H1 (cell line): ENCODE data around the gene WNK2. TPM values are rescaled to one million over a fixed set of nuclear protein-coding genes. Genes with fewer than 3 reads are reported as not detected.

Source experiments
- CTCF ChIA-PET: fragments of 300-600 bp; sonication (Branson Sonifier 250); formaldehyde crosslinking; loops from one replicate; lab custom pipeline; 2021; ENCODE audit not compliant: partially characterized antibody; lab: Charles Lee
- POLR2A ChIA-PET: fragments of 300-600 bp; sonication (Branson Sonifier 250); formaldehyde crosslinking; loops from one replicate; lab custom pipeline; 2021; ENCODE audit warnings: inconsistent platforms; ENCODE audit not compliant: partially characterized antibody; lab: Charles Lee
- DNase-seq, 2 experiments: peaks; one replicate each; pipeline versions ENCODE4 v3.0.0 to v3.0.0-alpha.2; 2010 to 2022; ENCODE audit warnings: low spot score in 2 of 2, low read depth in 1 of 2, mixed read lengths in 1 of 2
- FAIRE-seq: peaks from 2 replicates; lab custom pipeline; 2011; peaks lifted over from hg19 to GRCh38; lab: Jason Lieb, UNC
- H2AFZ ChIP-seq: 2 replicates; pipeline ENCODE4 v1.8.1; 2012; ENCODE audit warnings: low read length, inconsistent platforms
- H2AK5ac ChIP-seq: 2 replicates; pipeline ENCODE4 v1.6.1; 2013; ENCODE audit warnings: low read depth, low read length
- H2BK120ac ChIP-seq: replicated peaks from 2 replicates; pipeline ENCODE3; 2013; ENCODE audit warnings: low read depth, low read length, inconsistent platforms
- H2BK12ac ChIP-seq: 2 replicates; pipeline ENCODE4 v1.6.1; 2013; ENCODE audit warnings: low read depth, low read length
- H2BK15ac ChIP-seq: 2 replicates; pipeline ENCODE4 v1.6.1; 2013; ENCODE audit warnings: low read length
- H2BK20ac ChIP-seq: 2 replicates; pipeline ENCODE4 v1.6.1; 2013; ENCODE audit warnings: low read length
- H2BK5ac ChIP-seq: 2 replicates; pipeline ENCODE4 v1.6.1; 2013; ENCODE audit warnings: low read depth, low read length
- H3K14ac ChIP-seq: 2 replicates; pipeline ENCODE4 v1.6.1; 2013; ENCODE audit warnings: inconsistent platforms; ENCODE audit not compliant: insufficient read length
- H3K18ac ChIP-seq: 2 replicates; pipeline ENCODE4 v1.6.1; 2013; ENCODE audit warnings: low read length; ENCODE audit errors: extremely low read depth
- H3K23ac ChIP-seq: 2 replicates; pipeline ENCODE4 v1.6.1; 2013; ENCODE audit warnings: inconsistent platforms; ENCODE audit not compliant: insufficient read length
- H3K23me2 ChIP-seq: 2 replicates; pipeline ENCODE4 v1.6.1; 2013; ENCODE audit warnings: low read depth, low read length
- H3K27ac ChIP-seq: 2 replicates; pipeline ENCODE4 v1.6.1; 2011; ENCODE audit warnings: low read depth, low read length, inconsistent platforms
- H3K27me3 ChIP-seq, 4 experiments: replicated peaks in 1 of 4; 1 replicate in 1 of 4; 2 replicates in 3 of 4; pipeline versions ENCODE4 v1.6.1 to v1.8.1; 2011 to 2013; ENCODE audit warnings: low read length in 3 of 4, mild to moderate bottlenecking in 3 of 4, inconsistent platforms in 2 of 4, mixed read lengths in 2 of 4, moderate library complexity in 1 of 4; ENCODE audit not compliant: control insufficient read depth in 3 of 4, insufficient read depth in 3 of 4; ENCODE audit errors: extremely low read depth in 1 of 4
- H3K36me3 ChIP-seq, 4 experiments: 2 replicates each; pipeline versions ENCODE4 v1.6.1 to v1.8.1; 2011 to 2013; ENCODE audit warnings: mild to moderate bottlenecking in 4 of 4, low read length in 3 of 4, moderate library complexity in 2 of 4, control low read depth in 1 of 4, inconsistent platforms in 1 of 4; ENCODE audit not compliant: insufficient read depth in 4 of 4, control insufficient read depth in 2 of 4
- H3K4ac ChIP-seq: replicated peaks from 2 replicates; pipeline ENCODE3; 2013; ENCODE audit warnings: low read length, low read depth, mixed read lengths, inconsistent platforms; ENCODE audit not compliant: insufficient read length
- H3K4me1 ChIP-seq, 4 experiments: replicated peaks in 1 of 4; 1 replicate in 1 of 4; 2 replicates in 3 of 4; pipeline versions ENCODE4 v1.6.1 to v1.8.1; 2011 to 2013; ENCODE audit warnings: low read length in 3 of 4, inconsistent platforms in 2 of 4, mixed read lengths in 1 of 4; ENCODE audit not compliant: insufficient read depth in 4 of 4, control insufficient read depth in 3 of 4
- H3K4me2 ChIP-seq, 2 experiments: 2 replicates each; pipeline versions ENCODE4 v1.6.1 to v1.8.1; 2011 to 2013; ENCODE audit warnings: low read depth in 2 of 2, low read length in 2 of 2, control low read depth in 1 of 2, inconsistent platforms in 1 of 2, mild to moderate bottlenecking in 1 of 2; ENCODE audit not compliant: insufficient read depth in 1 of 2
- H3K4me3 ChIP-seq, 4 experiments: fragments of 200-600, 300-600 bp in 1 of 4; sonication (generic), shearing (Covaris generic), sonication (Bioruptor Twin) in 1 of 4; 2 replicates each; pipeline versions ENCODE4 v1.5.1 to v1.8.1; 2011 to 2016; ENCODE audit warnings: low read length in 4 of 4, low read depth in 3 of 4, control low read depth in 2 of 4, inconsistent platforms in 2 of 4, mild to moderate bottlenecking in 2 of 4, mixed read lengths in 1 of 4, moderate library complexity in 1 of 4; ENCODE audit not compliant: insufficient read depth in 2 of 4; ENCODE audit errors: extremely low read depth in 1 of 4
- H3K56ac ChIP-seq: replicated peaks from 2 replicates; pipeline ENCODE3; 2013; ENCODE audit warnings: low read depth, mild to moderate bottlenecking, mixed read lengths, low read length, inconsistent platforms; ENCODE audit not compliant: insufficient read length
- H3K79me1 ChIP-seq: 2 replicates; pipeline ENCODE4 v1.6.1; 2013; ENCODE audit warnings: low read depth, low read length, control low read depth
- H3K79me2 ChIP-seq, 2 experiments: 2 replicates each; pipeline versions ENCODE4 v1.6.1 to v1.8.1; 2012 to 2013; ENCODE audit warnings: low read length in 2 of 2, mild to moderate bottlenecking in 2 of 2, inconsistent platforms in 1 of 2; ENCODE audit not compliant: insufficient read depth in 2 of 2, control insufficient read depth in 1 of 2
- H3K9ac ChIP-seq, 4 experiments: replicated peaks in 1 of 4; 1 replicate in 1 of 4; 2 replicates in 3 of 4; pipeline versions ENCODE4 v1.6.1 to v1.8.1; 2011 to 2013; ENCODE audit warnings: low read depth in 3 of 4, low read length in 3 of 4, control low read depth in 2 of 4, mild to moderate bottlenecking in 2 of 4, moderate library complexity in 2 of 4, inconsistent platforms in 1 of 4; ENCODE audit errors: extremely low read depth in 1 of 4
- H3K9me3 ChIP-seq, 2 experiments: 2 replicates each; pipeline versions ENCODE4 v1.6.1 to v1.8.1; 2012 to 2013; ENCODE audit warnings: mild to moderate bottlenecking in 2 of 2, moderate library complexity in 2 of 2, control low read depth in 1 of 2, inconsistent platforms in 1 of 2, low read depth in 1 of 2, low read length in 1 of 2, mixed read lengths in 1 of 2; ENCODE audit not compliant: insufficient read depth in 2 of 2
- H4K20me1 ChIP-seq, 2 experiments: replicated peaks in 1 of 2; 2 replicates each; pipeline versions ENCODE3 to v1.8.1; 2011 to 2013; ENCODE audit warnings: inconsistent platforms in 2 of 2, low read length in 2 of 2, mild to moderate bottlenecking in 1 of 2; ENCODE audit not compliant: insufficient read depth in 2 of 2, control insufficient read depth in 1 of 2
- H4K5ac ChIP-seq: 2 replicates; pipeline ENCODE4 v1.6.1; 2013; ENCODE audit warnings: low read length, low read depth, mixed read lengths, inconsistent platforms; ENCODE audit not compliant: insufficient read length
- H4K8ac ChIP-seq: 2 replicates; pipeline ENCODE4 v1.8.0; 2013; ENCODE audit warnings: mild to moderate bottlenecking, moderate library complexity, low read length, inconsistent platforms; ENCODE audit not compliant: insufficient read depth; ENCODE audit errors: extremely low read depth
- H4K91ac ChIP-seq: replicated peaks from 2 replicates; pipeline ENCODE3; 2013; ENCODE audit warnings: low read length, mixed read lengths, inconsistent platforms; ENCODE audit not compliant: insufficient read length
- BCL11A ChIP-seq, 2 experiments: IDR thresholded peaks; one replicate each; pipeline ENCODE4 v1.6.1; 2011; ENCODE audit warnings: low read depth in 2 of 2, low read length in 2 of 2, mild to moderate bottlenecking in 2 of 2
- GABPA ChIP-seq: IDR thresholded peaks from 2 replicates; pipeline ENCODE4 v1.6.1; 2011; ENCODE audit warnings: mild to moderate bottlenecking, low read length, moderate library complexity, borderline replicate concordance; ENCODE audit not compliant: insufficient read depth
- JUN ChIP-seq: IDR thresholded peaks from 2 replicates; pipeline ENCODE4 v1.6.1; 2011; ENCODE audit warnings: low read depth, mild to moderate bottlenecking, improper control_type of control experiment, low read length
- KDM1A ChIP-seq: fragments of 200-600, 300-600 bp; sonication (generic); IDR thresholded peaks from 2 replicates; pipeline ENCODE4 v1.7.1; 2016; ENCODE audit warnings: mild to moderate bottlenecking, low read length, borderline replicate concordance
- RXRA ChIP-seq: IDR thresholded peaks from 2 replicates; pipeline ENCODE4 v1.6.1; 2011; ENCODE audit warnings: low read depth, mild to moderate bottlenecking, low read length, moderate library complexity; ENCODE audit not compliant: insufficient read depth
- SAP30 ChIP-seq: fragments of 300-600 bp; sonication (generic); IDR thresholded peaks from 2 replicates; pipeline ENCODE4 v1.7.1; 2012; ENCODE audit warnings: low read length, moderate library complexity, mild to moderate bottlenecking, inconsistent platforms; ENCODE audit not compliant: insufficient read depth, insufficient replicate concordance
- SIRT6 ChIP-seq: IDR thresholded peaks from one replicate; pipeline ENCODE4 v1.7.1; 2012; ENCODE audit warnings: low read length, inconsistent platforms
- TAF1 ChIP-seq: IDR thresholded peaks from 2 replicates; pipeline ENCODE4 v1.6.1; 2011; ENCODE audit warnings: mild to moderate bottlenecking, low read depth, low read length
- YY1 ChIP-seq: IDR thresholded peaks from 2 replicates; pipeline ENCODE4 v1.6.1; 2011; ENCODE audit warnings: low read depth, mild to moderate bottlenecking, low read length
- WGBS, 2 experiments: shearing (Covaris generic) in 1 of 2; methylation state at CpG; one replicate each; pipeline versions ENCODE4 v1.1.6 to v1.1.7; 2013 to 2015; ENCODE audit warnings: low lambda C conversion rate in 2 of 2, mixed read lengths in 2 of 2, inconsistent platforms in 1 of 2, low coverage in 1 of 2, missing lambda C conversion rate in 1 of 2; ENCODE audit not compliant: insufficient replicate concordance in 2 of 2, insufficient coverage in 1 of 2, insufficient read length in 1 of 2; ENCODE audit errors: extremely low coverage in 1 of 2, missing lambda C conversion rate in 1 of 2; 5-methylcytosine and 5-hydroxymethylcytosine counted together
- polyA plus RNA-seq, 7 experiments: library from polyadenylated mRNA; depleted of rRNA in 3 of 7; stranded (reverse) in 5 of 7; unstranded in 2 of 7; fragments of >200 nt in 5 of 7; fragments of 200-250 nt in 2 of 7; gene quantifications; 1 replicate in 5 of 7; 2 replicates in 1 of 7; 4 replicates in 1 of 7; pipeline versions ENCODE4 v1.2.1 to v1.2.3, GENCODE V29; 2011 to 2013; ENCODE audit warnings: missing spikeins in 2 of 7, mixed read lengths in 2 of 7
- total RNA-seq: library from RNA; stranded (reverse); fragmentation: NEBNext Ultra II Directional; extraction: Animal tissue kit (Norgen Biotek cat#: 25700); gene quantifications from 2 replicates; pipeline ENCODE4 v1.2.1, GENCODE V29; 2021
- TF ChIP-seq, protein P1 (sequence below): IDR thresholded peaks from 2 replicates; pipeline ENCODE4 v1.6.1; 2011; ENCODE audit warnings: low read depth, mild to moderate bottlenecking, low read length; ENCODE audit not compliant: insufficient read depth

The WNK2 gene
- total and polyA plus RNA-seq, 2 of the 8 experiments (the other 6 are each of a cell fraction or from before 2014, with no cell fraction given), result 12.0 to 87.2 TPM

- H4K5ac ChIP-seq, result no peak overlapping the region
- H2AK5ac ChIP-seq, result no peak overlapping the region
- WGBS, 2 experiments, result 100% methylated on average over 1 of the region's 1 CpG; no CpG with 5 or more reads in 1 of the 2 experiments
- H3K27me3 ChIP-seq, result no peaks in the 10 kb centered on the region
- no peak overlapping the region for H3K18ac ChIP-seq
- no peaks in the 10 kb centered on the region for H3K79me1 ChIP-seq
- no peaks in the 10 kb centered on the region for H3K79me2 ChIP-seq
- no peak for DNase-seq
- no peak overlapping the region for H2BK5ac ChIP-seq
- no peaks in the 10 kb centered on the region for H4K20me1 ChIP-seq
- H2BK20ac ChIP-seq, result no peak overlapping the region
- H3K14ac ChIP-seq, result no peak overlapping the region
- TF ChIP-seq BCL11A (IDR thresholded peaks at IDR 0.05; ENCODE audit: low read depth in 2 of 2, low read length in 2 of 2), result no peak
- no peak for TF ChIP-seq SIRT6
- TF ChIP-seq JUN, result no peak
- no peak for TF ChIP-seq GABPA
- TF ChIP-seq TAF1, result no peak
- no peak for TF ChIP-seq YY1
- TF ChIP-seq, protein P1, sequence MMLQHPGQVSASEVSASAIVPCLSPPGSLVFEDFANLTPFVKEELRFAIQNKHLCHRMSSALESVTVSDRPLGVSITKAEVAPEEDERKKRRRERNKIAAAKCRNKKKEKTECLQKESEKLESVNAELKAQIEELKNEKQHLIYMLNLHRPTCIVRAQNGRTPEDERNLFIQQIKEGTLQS, result no peak
- no peak; the same call in 1 of the 2 replicates for TF ChIP-seq KDM1A
- TF ChIP-seq SAP30, result no peak
- TF ChIP-seq RXRA, result no peak
- H3K56ac ChIP-seq, result no peak overlapping the region
- H2BK120ac ChIP-seq, result no peak overlapping the region
- CTCF ChIA-PET, result interaction anchor here (0.9 to 2.8 kb wide), 10 partner anchors 9 to 144 kb away, joined by 3 to 10 read pairs (median 4); no protein-coding TSS in a partner anchor
- H4K91ac ChIP-seq, result no peak overlapping the region
- no peak overlapping the region for H3K9ac ChIP-seq
- no peak overlapping the region for H3K4me2 ChIP-seq
- no peak for FAIRE-seq
- H3K9me3 ChIP-seq, result no peaks in the 10 kb centered on the region
- no peak overlapping the region for H3K27ac ChIP-seq
- no peak overlapping the region for H3K23ac ChIP-seq
- no peak overlapping the region for H2BK12ac ChIP-seq
- no peak overlapping the region for H2BK15ac ChIP-seq
- no peak overlapping the region for H3K4ac ChIP-seq
- no peaks in the 10 kb centered on the region for H3K23me2 ChIP-seq
- no peak overlapping the region for H3K4me3 ChIP-seq
- POLR2A ChIA-PET, result no interaction called here
- no peaks in the 10 kb centered on the region for H3K36me3 ChIP-seq
- H2AFZ ChIP-seq, result no peak overlapping the region
- H4K8ac ChIP-seq, result no peak overlapping the region
- H3K4me1 ChIP-seq, result peaks cover 0 to 2% (median 0%) of the 10 kb centered on the region in 4 experiments; a peak in 1 of 7 replicates
These were observed 14.5 kb upstream of the WNK2 start for GRCh38 chr9:93169444-93169843.
